HCT116 (cell line): ENCODE measurements around the gene RPL41. TPM values are rescaled to one million over a fixed set of nuclear protein-coding genes. Genes with fewer than 3 reads are reported as not detected.

Source experiments
- ATAC-seq: fragments of 200-7000 bp; cut with Tn5 transposase; 2 replicates; pipeline ENCODE4 v1.9.1; 2020; ENCODE audit warnings: mild to moderate bottlenecking, moderate library complexity
- BruUV-seq: library from RNA; stranded (reverse); fragments of 400-500 nt; replicated peaks from 2 replicates; lab custom pipeline; 2021; lab: Mats Ljungman, UMichigan
- CTCF ChIA-PET: fragments of 300-600 bp; sonication (Branson Sonifier 250); formaldehyde crosslinking; loops from one replicate; lab custom pipeline; 2021; ENCODE audit warnings: antibody characterized with exemption; lab: Charles Lee
- POLR2A ChIA-PET: fragments of 300-600, 350-600 bp; sonication (Branson Sonifier 250); formaldehyde crosslinking; loops from one replicate; lab custom pipeline; 2021; ENCODE audit warnings: antibody characterized with exemption; lab: Charles Lee
- RAD21 ChIA-PET, 2 experiments: fragments of 300-600 bp; sonication (Branson Sonifier 250); formaldehyde crosslinking; loops; one replicate each; lab custom pipeline; 2023; ENCODE audit warnings: low total read pairs in 2 of 2; ENCODE audit not compliant: uncharacterized antibody in 2 of 2, unreplicated experiment in 2 of 2, low non-redundant PET in 1 of 2; lab: Charles Lee
- DNase-seq: peaks from one replicate; pipeline ENCODE4 v3.0.0-alpha.2; 2010; ENCODE audit warnings: low read depth, low spot score
- H2AFZ ChIP-seq: fragments of 200-600 bp; shearing (Covaris generic), sonication (generic); 2 replicates; pipeline ENCODE4 v1.6.1; 2017; ENCODE audit warnings: low read depth, mixed run types, mixed read lengths, antibody characterized with exemption, low read length; ENCODE audit not compliant: poor library complexity, severe bottlenecking
- H3K27ac ChIP-seq: 2 replicates; pipeline ENCODE4 v1.5.1; 2012; ENCODE audit warnings: low read depth, low read length
- H3K27me3 ChIP-seq: fragments of 200-600 bp; sonication (generic); 2 replicates; pipeline ENCODE4 v1.6.1; 2016; ENCODE audit warnings: mixed run types, low read length, mixed read lengths; ENCODE audit not compliant: insufficient read depth
- H3K36me3 ChIP-seq, 2 experiments: fragments of 200-500 bp in 1 of 2; fragments of 200-600 bp in 1 of 2; sonication (Bioruptor generic) in 1 of 2; sonication (generic) in 1 of 2; 2 replicates each; pipeline versions ENCODE4 v1.5.1 to v1.6.1; 2014 to 2016; ENCODE audit warnings: low read length in 2 of 2, inconsistent platforms in 1 of 2, mixed read lengths in 1 of 2, mixed run types in 1 of 2; ENCODE audit not compliant: insufficient read depth in 2 of 2, control insufficient read depth in 1 of 2
- H3K4me1 ChIP-seq, 2 experiments: fragments of 200-600 bp in 1 of 2; sonication (generic) in 1 of 2; 2 replicates each; pipeline versions ENCODE4 v1.5.1 to v1.6.1; 2012 to 2017; ENCODE audit warnings: low read length in 2 of 2, inconsistent platforms in 1 of 2, mild to moderate bottlenecking in 1 of 2, mixed read lengths in 1 of 2, mixed run types in 1 of 2, moderate library complexity in 1 of 2; ENCODE audit not compliant: insufficient read depth in 2 of 2, control insufficient read depth in 1 of 2
- H3K4me2 ChIP-seq: fragments of 200-600 bp; sonication (generic); 2 replicates; pipeline ENCODE4 v1.6.1; 2017; ENCODE audit warnings: mixed run types, low read length, mixed read lengths
- H3K4me3 ChIP-seq, 2 experiments: fragments of 200-600 bp in 1 of 2; sonication (generic) in 1 of 2; replicated peaks in 1 of 2; 2 replicates each; pipeline ENCODE4 v1.5.1; 2011 to 2016; ENCODE audit warnings: low read length in 2 of 2, control low read depth in 1 of 2, low read depth in 1 of 2, mild to moderate bottlenecking in 1 of 2, mixed read lengths in 1 of 2, mixed run types in 1 of 2
- H3K79me2 ChIP-seq: fragments of 200-600 bp; sonication (generic); 2 replicates; pipeline ENCODE4 v1.6.1; 2017; ENCODE audit warnings: mild to moderate bottlenecking, mixed run types, low read length, moderate library complexity, mixed read lengths; ENCODE audit not compliant: insufficient read depth
- H3K9ac ChIP-seq: fragments of 200-600 bp; sonication (generic); 2 replicates; pipeline ENCODE4 v1.6.1; 2016; ENCODE audit warnings: low read length, mixed read lengths
- H3K9me2 ChIP-seq: fragments of 200-600 bp; sonication (generic), shearing (Covaris generic); 2 replicates; pipeline ENCODE4 v1.6.1; 2017; ENCODE audit warnings: mixed run types, mild to moderate bottlenecking, moderate library complexity; ENCODE audit not compliant: insufficient read depth
- H3K9me3 ChIP-seq, 2 experiments: fragments of 200-500 bp in 1 of 2; fragments of 200-600 bp in 1 of 2; sonication (Bioruptor generic) in 1 of 2; sonication (generic) in 1 of 2; 2 replicates each; pipeline ENCODE4 v1.6.1; 2014 to 2017; ENCODE audit warnings: low read length in 2 of 2, mixed read lengths in 2 of 2, inconsistent platforms in 1 of 2, low read depth in 1 of 2, mild to moderate bottlenecking in 1 of 2, mixed run types in 1 of 2, moderate library complexity in 1 of 2; ENCODE audit not compliant: control insufficient read depth in 1 of 2, insufficient read depth in 1 of 2
- H4K20me1 ChIP-seq: fragments of 200-600 bp; sonication (generic), shearing (Covaris generic); 2 replicates; pipeline ENCODE4 v1.6.1; 2017; ENCODE audit warnings: mixed run types, mild to moderate bottlenecking, moderate library complexity; ENCODE audit not compliant: insufficient read depth
- ATF3 ChIP-seq: IDR thresholded peaks from 2 replicates; pipeline ENCODE4 v1.6.1; 2012
- CEBPB ChIP-seq: IDR thresholded peaks from 2 replicates; pipeline ENCODE4 v1.6.1; 2012; ENCODE audit warnings: low read depth
- CTCF ChIP-seq, 3 experiments: fragments of 200-600 bp in 1 of 3; sonication (generic) in 1 of 3; IDR thresholded peaks in 2 of 3; conservative IDR thresholded peaks in 1 of 3; 2 replicates each; pipeline ENCODE4 v1.5.1; 2012 to 2017; ENCODE audit warnings: low read depth in 2 of 3, low read length in 2 of 3, antibody characterized with exemption in 1 of 3, borderline replicate concordance in 1 of 3, control low read depth in 1 of 3, mild to moderate bottlenecking in 1 of 3, mixed read lengths in 1 of 3, mixed run types in 1 of 3, moderate library complexity in 1 of 3; ENCODE audit not compliant: insufficient read depth in 1 of 3
- ELF1 ChIP-seq: IDR thresholded peaks from 2 replicates; pipeline ENCODE4 v1.6.1; 2012; ENCODE audit warnings: low read depth, borderline replicate concordance
- EZH2 ChIP-seq: fragments of 200-600 bp; sonication (generic); IDR thresholded peaks from 2 replicates; pipeline ENCODE4 v1.6.1; 2017; ENCODE audit warnings: antibody characterized with exemption, mixed run types
- FOSL1 ChIP-seq: IDR thresholded peaks from 2 replicates; pipeline ENCODE4 v1.6.1; 2012; ENCODE audit warnings: low read depth
- MAX ChIP-seq: IDR thresholded peaks from 2 replicates; pipeline ENCODE4 v1.6.1; 2012
- RAD21 ChIP-seq: IDR thresholded peaks from 2 replicates; pipeline ENCODE4 v1.6.1; 2012; ENCODE audit warnings: low read depth, mild to moderate bottlenecking
- REST ChIP-seq: IDR thresholded peaks from 2 replicates; pipeline ENCODE4 v1.6.1; 2012; ENCODE audit warnings: low read depth
- SIN3A ChIP-seq: IDR thresholded peaks from 2 replicates; pipeline ENCODE4 v1.6.1; 2012; ENCODE audit warnings: low read depth
- SP1 ChIP-seq: IDR thresholded peaks from 2 replicates; pipeline ENCODE4 v1.6.1; 2012; ENCODE audit warnings: low read depth
- SRF ChIP-seq: IDR thresholded peaks from 2 replicates; pipeline ENCODE4 v1.6.1; 2012; ENCODE audit warnings: low read depth
- TCF7L2 ChIP-seq: IDR thresholded peaks from 2 replicates; pipeline ENCODE4 v1.7.0; 2011; ENCODE audit warnings: borderline replicate concordance, inconsistent platforms; ENCODE audit not compliant: insufficient read depth, insufficient read length; ENCODE audit errors: extremely low read depth
- ZFX ChIP-seq: fragments of 450-650 bp; IDR thresholded peaks from 2 replicates; pipeline ENCODE4 v1.6.1; 2017
- ZNF274 ChIP-seq: fragments of 200-500 bp; sonication (Bioruptor generic); IDR thresholded peaks from 2 replicates; pipeline ENCODE4 v1.6.1; 2014; ENCODE audit warnings: mild to moderate bottlenecking, low read depth, low read length, inconsistent platforms
- intact Hi-C: fragments of 100-400 bp; cut with micrococcal nuclease; formaldehyde crosslinking; loops from 2 replicates; pipeline ENCODE4 v1.10.0; 2022
- total RNA-seq: library from RNA; stranded (reverse); gene quantifications from one replicate; pipeline ENCODE4 v1.2.1, GENCODE V29; 2021; ENCODE audit not compliant: unreplicated experiment

Gene RPL41
- total RNA-seq, 1 experiment from 2014 or later: 4,327 TPM

DNA sequence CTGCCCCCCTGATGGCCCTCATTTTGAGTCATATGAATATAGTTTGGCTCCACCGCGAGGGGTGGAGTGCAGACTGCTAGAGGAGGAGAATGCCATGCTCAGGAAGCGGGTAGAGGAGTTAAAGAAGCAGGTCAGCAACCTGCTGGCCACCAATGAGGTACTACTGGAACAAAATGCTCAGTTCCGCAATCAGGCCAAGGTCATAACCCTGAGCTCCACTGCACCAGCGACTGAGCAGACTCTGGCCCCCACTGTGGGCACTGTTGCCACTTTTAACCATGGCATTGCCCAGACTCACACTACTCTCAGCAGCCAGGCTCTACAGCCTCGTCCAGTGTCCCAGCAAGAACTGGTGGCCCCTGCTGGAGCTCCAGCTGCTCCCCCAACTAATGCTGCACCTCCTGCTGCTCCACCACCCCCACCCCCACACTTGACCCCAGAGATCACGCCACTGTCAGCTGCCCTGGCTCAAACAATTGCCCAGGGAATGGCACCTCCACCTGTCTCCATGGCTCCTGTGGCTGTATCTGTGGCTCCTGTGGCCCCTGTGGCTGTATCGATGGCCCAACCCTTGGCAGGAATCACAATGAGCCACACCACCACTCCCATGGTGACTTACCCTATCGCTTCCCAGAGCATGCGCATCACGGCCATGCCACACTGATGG, 4.9 kb downstream of the RPL41 start:
- BruUV-seq: no TSS peak
- Histone ChIP-seq H3K9me3 (no peaks in the 10 kb centered on the region), H3K9ac (no peak overlapping the region), H3K9me2 (no peaks in the 10 kb centered on the region), H3K4me2 (no peak overlapping the region), H3K27ac (no peak overlapping the region), H2AFZ (no peak overlapping the region), H3K79me2 (peaks cover 18% of the 10 kb centered on the region), H3K27me3 (no peaks in the 10 kb centered on the region), H4K20me1 (no peaks in the 10 kb centered on the region), H3K4me1 (peaks cover 17 to 32% of the 10 kb centered on the region in 2 experiments), H3K36me3 (peaks cover 4 to 28% of the 10 kb centered on the region in 2 experiments; a peak in 3 of 4 replicates), H3K4me3 (no peak overlapping the region)
- CTCF ChIA-PET: interaction anchor here (0.6 kb wide), 1 partner anchor 159 kb away, joined by 6 read pairs; no protein-coding TSS in a partner anchor
- intact Hi-C loops: no loop called here
- ATAC-seq (no peak), DNase-seq (no peak)
- RAD21 ChIA-PET: no interaction called here
- TF ChIP-seq CEBPB (no peak), REST (no peak), SRF (no peak), ATF3 (no peak), FOSL1 (no peak), SP1 (no peak), MAX (no peak), ZFX (no peak), ZNF274 (no peak), CTCF (IDR thresholded peaks at IDR 0.05 in 2 of 3, conservative IDR thresholded peaks at IDR 0.05 in 1 of 3; ENCODE audit: borderline replicate concordance in 1 of 3, insufficient read depth in 1 of 3, low read depth in 2 of 3, low read length in 2 of 3) (no peak), SIN3A (no peak), ELF1 (no peak), RAD21 (no peak), EZH2 (no peak), TCF7L2 (no peak)
- POLR2A ChIA-PET: no interaction called here
